ENCODE measurements around the gene C1QB.
"Not testable (repeated sequence)": the region's sequence is repeated elsewhere in the genome, so short reads cannot be mapped to it uniquely, and the experiment has no call there.

C1QB gene

GRCh38 chr1:22662318-22662717 is 9.3 kb downstream of the C1QB start:
- no peak for DNase-seq (ENCODE audit: low read depth in 1 of 2, low spot score in 1 of 2)

- no peak for DNase-seq (ENCODE audit: low read depth in 1 of 2, low spot score in 1 of 2)
These were observed 10.0 kb downstream of the C1QB start for GRCh38 chr1:22662986-22663408.

- DNase-seq (ENCODE audit: low read depth in 1 of 2, low spot score in 1 of 2): no peak
These were observed 12.7 kb downstream of the C1QB start for GRCh38 chr1:22665752-22666151.

GRCh38 chr1:22666412-22666811 is 13.4 kb downstream of the C1QB start:
- no peak for DNase-seq (ENCODE audit: low read depth in 1 of 2, low spot score in 1 of 2)

GRCh38 chr1:22668840-22669239 is 15.8 kb downstream of the C1QB start:
- not testable (repeated sequence) for DNase-seq (ENCODE audit: low read depth in 1 of 2, low spot score in 1 of 2)

GRCh38 chr1:22670352-22670975 is 17.4 kb downstream of the C1QB start:
- no peak for DNase-seq (ENCODE audit: low read depth in 1 of 2, low spot score in 1 of 2)

GRCh38 chr1:22671999-22672398 is 19.0 kb downstream of the C1QB start:
- DNase-seq (ENCODE audit: low read depth in 1 of 2, low spot score in 1 of 2): no peak

GRCh38 chr1:22673486-22674409 is 20.7 kb downstream of the C1QB start:
- DNase-seq (ENCODE audit: low read depth in 1 of 2, low spot score in 1 of 2): peak in 1 of 2 donors; percentile 6

- no peak for DNase-seq (ENCODE audit: low read depth in 1 of 2, low spot score in 1 of 2)
These were observed 21.3 kb downstream of the C1QB start for GRCh38 chr1:22674410-22674749.

- DNase-seq (ENCODE audit: low read depth in 1 of 2, low spot score in 1 of 2): not testable (repeated sequence)
These were observed 23.1 kb downstream of the C1QB start for GRCh38 chr1:22676151-22676550.

- DNase-seq (ENCODE audit: low read depth in 1 of 2, low spot score in 1 of 2): no peak
These were observed 24.0 kb downstream of the C1QB start for GRCh38 chr1:22676916-22677583.

GRCh38 chr1:22677931-22678896 is 25.2 kb downstream of the C1QB start:
- DNase-seq (ENCODE audit: low read depth in 1 of 2, low spot score in 1 of 2): no peak

GRCh38 chr1:22680726-22681125 is 27.7 kb downstream of the C1QB start:
- DNase-seq (ENCODE audit: low read depth in 1 of 2, low spot score in 1 of 2): no peak

- no peak for DNase-seq (ENCODE audit: low read depth in 1 of 2, low spot score in 1 of 2)
These were observed 28.7 kb downstream of the C1QB start for GRCh38 chr1:22681556-22682276.

GRCh38 chr1:22683547-22683946 is 30.5 kb downstream of the C1QB start:
- DNase-seq (ENCODE audit: low read depth in 1 of 2, low spot score in 1 of 2): no peak

GRCh38 chr1:22685591-22686059 is 32.6 kb downstream of the C1QB start:
- DNase-seq (ENCODE audit: low read depth in 1 of 2, low spot score in 1 of 2): no peak

GRCh38 chr1:22687191-22687590 is 34.2 kb downstream of the C1QB start:
- DNase-seq (ENCODE audit: low read depth in 1 of 2, low spot score in 1 of 2): no peak

GRCh38 chr1:22688466-22688865 is 35.4 kb downstream of the C1QB start:
- DNase-seq (ENCODE audit: low read depth in 1 of 2, low spot score in 1 of 2): no peak

GRCh38 chr1:22689505-22689904 is 36.5 kb downstream of the C1QB start:
- no peak for DNase-seq (ENCODE audit: low read depth in 1 of 2, low spot score in 1 of 2)

Measured in activated CD4-positive, alpha-beta T cell treated with anti-CD3 and anti-CD28 coated beads, Interleukin-2, amount 50 U/mL, for 24 hours (primary cell).